Fibroblast of skin of back (primary cell): ENCODE measurements around the gene RNF214.
A peak's percentile ranks its signal among the peaks of the same experiment; 100 is the strongest.
"Not testable (repeated sequence)": the region's sequence is repeated elsewhere in the genome, so short reads cannot be mapped to it uniquely, and the experiment has no call there.

Experiments
- DNase-seq: peaks from one replicate; pipeline ENCODE4 v3.0.0-alpha.2; 2013

The RNF214 gene

GRCh38 chr11:117197516-117198456, 34.7 kb upstream of the RNF214 start:
- peak; percentile 77 for DNase-seq

DNA sequence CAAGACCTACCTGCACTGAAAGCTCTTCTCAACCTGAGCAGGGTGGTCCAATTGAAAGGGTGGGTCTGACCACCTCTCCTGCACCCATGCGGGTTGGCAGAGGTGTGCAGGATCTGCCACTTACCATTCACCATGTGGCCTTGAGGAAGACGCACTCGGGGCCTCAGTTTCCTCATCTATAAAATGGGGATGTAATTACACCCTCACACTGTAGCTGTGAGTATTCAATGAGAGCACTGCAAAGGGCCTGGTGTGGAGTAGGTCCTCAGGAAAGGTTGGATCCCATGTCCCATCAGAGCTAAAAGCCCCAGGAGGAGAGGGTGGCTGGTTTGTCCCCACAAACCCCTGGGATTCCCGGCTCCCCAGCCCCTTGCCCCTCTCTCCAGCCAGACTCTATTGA, 33.9 kb upstream of the RNF214 start:
- no peak for DNase-seq

DNA sequence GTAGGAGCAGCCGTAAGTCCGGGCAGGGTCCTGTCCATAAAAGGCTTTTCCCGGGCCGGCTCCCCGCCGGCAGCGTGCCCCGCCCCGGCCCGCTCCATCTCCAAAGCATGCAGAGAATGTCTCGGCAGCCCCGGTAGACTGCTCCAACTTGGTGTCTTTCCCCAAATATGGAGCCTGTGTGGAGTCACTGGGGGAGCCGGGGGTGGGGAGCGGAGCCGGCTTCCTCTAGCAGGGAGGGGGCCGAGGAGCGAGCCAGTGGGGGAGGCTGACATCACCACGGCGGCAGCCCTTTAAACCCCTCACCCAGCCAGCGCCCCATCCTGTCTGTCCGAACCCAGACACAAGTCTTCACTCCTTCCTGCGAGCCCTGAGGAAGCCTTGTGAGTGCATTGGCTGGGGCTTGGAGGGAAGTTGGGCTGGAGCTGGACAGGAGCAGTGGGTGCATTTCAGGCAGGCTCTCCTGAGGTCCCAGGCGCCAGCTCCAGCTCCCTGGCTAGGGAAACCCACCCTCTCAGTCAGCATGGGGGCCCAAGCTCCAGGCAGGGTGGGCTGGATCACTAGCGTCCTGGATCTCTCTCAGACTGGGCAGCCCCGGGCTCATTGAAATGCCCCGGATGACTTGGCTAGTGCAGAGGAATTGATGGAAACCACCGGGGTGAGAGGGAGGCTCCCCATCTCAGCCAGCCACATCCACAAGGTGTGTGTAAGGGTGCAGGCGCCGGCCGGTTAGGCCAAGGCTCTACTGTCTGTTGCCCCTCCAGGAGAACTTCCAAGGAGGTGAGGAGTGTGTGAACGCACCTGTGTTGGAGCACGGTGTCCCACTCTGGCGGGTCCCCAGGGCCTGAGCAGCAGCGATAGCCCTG, 33.2 kb upstream of the RNF214 start, which contains the start of gene TAGLN:
TSS of gene TAGLN (plus strand) at position 318 of the 863 bp plus-strand sequence. CDS start 3,644 bp downstream, outside the sequence.
- DNase-seq, result peak; percentile 99

- peak; percentile 58 for DNase-seq
Observed at GRCh38 chr11:117199916-117200812, 32.3 kb upstream of the RNF214 start.

- DNase-seq, result peak; percentile 30
Observed at GRCh38 chr11:117200813-117201657, 31.4 kb upstream of the RNF214 start.

GRCh38 chr11:117201658-117202305, 30.7 kb upstream of the RNF214 start:
- peak; percentile 34 for DNase-seq

DNA sequence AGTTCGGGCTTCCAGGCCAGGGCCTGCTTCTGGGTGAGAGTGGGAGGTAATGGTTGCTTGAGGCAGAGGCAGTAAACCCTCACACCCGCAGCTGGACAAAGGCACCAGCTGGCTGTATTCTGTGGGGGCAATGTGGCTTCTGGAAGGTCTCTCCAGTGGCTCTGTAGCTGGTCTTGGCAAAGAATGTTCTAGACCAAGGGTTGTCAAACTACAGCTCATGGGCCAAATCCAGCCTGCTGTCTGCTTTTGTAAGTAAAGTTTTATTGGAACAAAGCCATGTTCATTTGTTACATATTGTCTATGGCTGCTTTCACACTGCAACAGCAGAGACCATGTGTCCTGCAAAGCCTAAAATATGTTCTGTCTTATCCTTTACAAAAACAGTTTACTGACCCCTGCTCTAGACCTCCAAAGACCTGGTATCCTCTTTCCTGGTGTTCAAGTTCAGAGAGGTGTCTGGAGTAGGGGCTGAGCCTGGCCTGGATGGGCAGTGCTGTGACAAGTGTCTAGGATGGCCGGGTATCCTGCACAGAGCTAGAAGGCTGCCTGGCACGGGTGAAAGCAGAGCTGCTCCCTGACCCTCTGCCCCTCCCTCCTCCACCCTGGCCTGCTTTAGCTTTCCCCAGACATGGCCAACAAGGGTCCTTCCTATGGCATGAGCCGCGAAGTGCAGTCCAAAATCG, 29.9 kb upstream of the RNF214 start:
- no peak for DNase-seq

DNA sequence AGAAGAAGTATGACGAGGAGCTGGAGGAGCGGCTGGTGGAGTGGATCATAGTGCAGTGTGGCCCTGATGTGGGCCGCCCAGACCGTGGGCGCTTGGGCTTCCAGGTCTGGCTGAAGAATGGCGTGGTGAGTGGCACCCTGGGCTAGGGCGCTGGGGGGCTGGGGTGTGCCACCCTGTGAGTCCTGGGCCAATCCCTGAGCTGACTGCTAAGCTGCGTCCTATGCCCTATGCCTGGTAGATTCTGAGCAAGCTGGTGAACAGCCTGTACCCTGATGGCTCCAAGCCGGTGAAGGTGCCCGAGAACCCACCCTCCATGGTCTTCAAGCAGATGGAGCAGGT, 29.4 kb upstream of the RNF214 start:
- no peak for DNase-seq

DNA sequence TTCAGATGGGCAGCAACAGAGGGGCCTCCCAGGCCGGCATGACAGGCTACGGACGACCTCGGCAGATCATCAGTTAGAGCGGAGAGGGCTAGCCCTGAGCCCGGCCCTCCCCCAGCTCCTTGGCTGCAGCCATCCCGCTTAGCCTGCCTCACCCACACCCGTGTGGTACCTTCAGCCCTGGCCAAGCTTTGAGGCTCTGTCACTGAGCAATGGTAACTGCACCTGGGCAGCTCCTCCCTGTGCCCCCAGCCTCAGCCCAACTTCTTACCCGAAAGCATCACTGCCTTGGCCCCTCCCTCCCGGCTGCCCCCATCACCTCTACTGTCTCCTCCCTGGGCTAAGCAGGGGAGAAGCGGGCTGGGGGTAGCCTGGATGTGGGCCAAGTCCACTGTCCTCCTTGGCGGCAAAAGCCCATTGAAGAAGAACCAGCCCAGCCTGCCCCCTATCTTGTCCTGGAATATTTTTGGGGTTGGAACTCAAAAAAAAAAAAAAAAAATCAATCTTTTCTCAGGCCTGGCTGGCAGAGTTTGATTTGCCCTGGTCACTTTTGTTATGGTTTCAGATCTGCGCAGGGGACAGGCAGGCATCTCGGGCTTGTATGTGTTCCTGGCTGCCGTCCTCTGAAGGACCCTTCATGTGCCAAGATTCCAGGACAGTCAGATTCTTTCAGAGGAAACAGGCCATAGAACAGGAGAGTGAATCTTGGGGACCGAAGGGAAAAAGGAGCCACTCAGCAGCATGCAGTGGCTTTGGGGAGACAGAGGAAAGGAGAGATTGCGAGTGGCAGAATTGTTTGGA, 28.0 kb upstream of the RNF214 start:
- no peak for DNase-seq

DNA sequence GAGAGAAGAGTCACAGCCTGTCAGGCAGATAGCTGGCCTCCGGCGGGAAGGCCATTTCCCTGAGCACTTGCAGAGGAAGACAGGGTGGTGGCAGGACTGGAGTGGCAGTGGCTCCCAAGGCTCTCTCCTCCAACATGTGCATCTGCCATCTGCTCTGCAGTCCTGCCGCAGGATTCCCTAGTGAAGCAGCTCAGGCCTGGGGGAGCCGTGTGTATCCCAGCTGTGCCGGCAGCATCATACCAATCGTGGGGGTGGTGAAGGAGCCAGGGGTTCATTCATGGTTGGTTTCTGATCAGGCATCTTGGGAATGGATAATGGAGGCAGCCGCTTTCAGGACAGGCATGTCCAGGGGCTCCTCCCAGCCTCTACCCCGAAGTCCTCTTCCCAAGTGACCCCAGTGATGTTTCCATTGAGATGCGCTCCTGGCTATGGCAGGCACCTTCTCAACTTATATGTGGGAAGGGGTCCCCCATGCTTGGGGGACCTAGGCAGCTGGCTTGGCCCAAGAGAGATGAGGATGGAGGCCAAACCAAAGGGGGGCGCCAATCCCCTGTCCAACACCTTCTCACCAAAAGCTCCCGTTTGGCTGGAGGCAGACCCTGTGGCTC, 27.2 kb upstream of the RNF214 start:
- DNase-seq, result no peak

DNA sequence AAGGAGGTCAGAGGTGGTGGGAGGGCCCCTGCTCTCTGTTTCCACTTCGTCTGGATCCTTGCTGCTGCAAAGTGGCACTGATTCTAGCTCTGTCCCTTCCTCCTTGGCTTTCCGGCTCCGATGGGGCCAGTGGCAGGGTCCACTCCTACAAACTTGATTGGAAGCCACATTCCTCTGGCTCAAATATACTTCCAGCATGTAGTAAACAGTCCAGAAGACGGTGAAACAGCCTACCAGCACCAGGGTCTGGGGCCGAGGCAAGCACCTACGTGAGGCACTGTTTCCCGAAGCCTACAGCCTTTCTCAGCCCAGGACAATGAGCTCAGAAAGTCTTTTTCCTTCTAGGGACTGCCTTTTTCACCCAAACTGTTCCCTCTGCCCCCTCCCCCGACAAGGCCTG, 26.4 kb upstream of the RNF214 start:
- DNase-seq, result not testable (repeated sequence)

DNA sequence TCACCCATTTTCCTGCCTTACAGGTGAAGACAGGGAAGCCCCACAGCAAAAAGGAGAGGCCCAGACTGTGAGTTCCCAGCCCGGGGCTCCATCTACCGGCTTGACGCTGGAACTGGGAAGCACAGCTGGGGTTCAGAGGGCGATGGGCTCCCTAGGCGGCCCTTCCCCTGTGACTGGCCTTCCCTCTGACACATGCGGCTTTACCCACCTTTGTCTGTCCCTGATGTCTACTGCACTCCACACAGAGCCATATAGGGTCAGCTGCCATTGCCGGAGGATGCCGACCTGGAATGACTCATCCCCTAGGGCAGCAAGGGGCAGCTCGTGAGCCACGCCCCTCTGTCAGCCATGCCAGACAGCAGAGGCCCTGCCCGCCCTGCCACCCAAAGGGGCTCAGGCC, 25.6 kb upstream of the RNF214 start:
- not testable (repeated sequence) for DNase-seq

DNA sequence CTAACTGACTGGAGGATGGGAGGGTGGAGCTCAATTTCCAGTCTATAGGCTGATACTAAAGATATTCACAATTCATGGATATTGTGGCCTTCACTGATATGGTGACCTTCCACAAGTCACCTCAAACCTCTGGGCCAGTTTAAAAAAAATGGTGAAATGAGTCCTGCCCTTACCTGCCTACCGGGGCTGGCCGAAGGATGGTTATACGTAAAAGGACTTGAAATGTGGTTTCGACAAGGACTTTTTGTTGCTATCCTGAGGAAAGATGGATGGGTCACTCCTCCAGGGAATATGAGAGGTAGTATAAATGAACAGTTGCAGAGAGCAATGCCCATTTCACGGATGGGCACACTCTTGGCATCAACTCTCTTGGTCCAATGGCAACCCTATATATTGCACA, 25.0 kb upstream of the RNF214 start:
- not testable (repeated sequence) for DNase-seq

DNA sequence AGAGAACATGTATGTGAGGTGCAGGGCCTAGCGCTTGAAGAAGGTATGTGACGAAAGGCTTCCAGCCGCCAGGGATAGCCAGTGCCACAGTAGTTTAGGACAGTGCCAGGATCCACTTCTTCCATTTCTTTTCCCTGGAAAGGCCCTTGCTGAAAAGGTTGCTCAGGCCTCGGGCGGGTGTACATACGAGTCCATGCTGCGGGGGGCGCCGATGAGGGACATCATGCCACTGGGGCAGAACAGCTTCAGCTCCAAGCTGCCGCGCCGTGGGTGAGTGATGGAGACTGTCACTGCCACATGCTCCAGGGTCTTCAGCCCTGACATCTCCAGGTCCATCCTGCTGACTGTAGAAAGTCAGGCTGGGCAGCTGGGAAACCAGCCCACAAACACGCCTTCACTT, 23.8 kb upstream of the RNF214 start:
- DNase-seq, result peak; percentile 48

DNA sequence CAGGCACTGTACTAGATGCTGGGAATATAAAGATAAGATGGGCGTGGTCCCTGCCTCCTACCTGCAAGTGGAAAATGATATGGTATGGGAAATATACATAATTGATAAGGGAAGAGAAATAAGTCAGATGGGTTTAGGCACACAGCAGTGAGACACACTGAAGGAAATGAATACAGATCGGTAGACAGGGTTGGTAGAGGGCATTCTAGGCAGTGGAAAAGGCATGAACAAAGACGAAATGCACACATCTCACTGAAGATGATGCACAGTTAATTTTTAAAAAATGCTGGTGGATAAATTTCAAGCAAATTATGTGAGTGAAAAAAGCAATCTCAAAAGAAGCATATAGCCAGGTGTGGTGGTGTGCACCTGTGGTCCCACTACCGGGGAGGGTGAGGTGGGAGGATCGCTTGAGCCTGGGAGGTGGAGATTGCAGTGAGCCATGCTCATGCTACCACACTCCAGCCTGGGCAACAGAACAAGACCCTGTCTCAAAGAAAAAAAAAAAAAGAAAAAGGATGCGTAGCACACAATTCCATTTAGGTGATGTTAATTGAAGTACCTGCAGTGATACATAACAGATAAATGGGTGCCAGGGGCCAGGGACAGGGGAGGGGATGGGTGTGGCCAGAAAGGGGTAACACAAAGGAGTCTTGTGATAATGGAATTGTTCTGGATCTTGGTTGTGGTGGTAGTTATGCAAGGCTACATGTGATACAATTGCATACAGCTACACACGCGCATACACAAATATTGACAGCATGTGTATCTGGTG, 22.9 kb upstream of the RNF214 start:
- peak; percentile 68 for DNase-seq

GRCh38 chr11:117210620-117211019, 21.9 kb upstream of the RNF214 start:
- DNase-seq, result peak; percentile 19

DNA sequence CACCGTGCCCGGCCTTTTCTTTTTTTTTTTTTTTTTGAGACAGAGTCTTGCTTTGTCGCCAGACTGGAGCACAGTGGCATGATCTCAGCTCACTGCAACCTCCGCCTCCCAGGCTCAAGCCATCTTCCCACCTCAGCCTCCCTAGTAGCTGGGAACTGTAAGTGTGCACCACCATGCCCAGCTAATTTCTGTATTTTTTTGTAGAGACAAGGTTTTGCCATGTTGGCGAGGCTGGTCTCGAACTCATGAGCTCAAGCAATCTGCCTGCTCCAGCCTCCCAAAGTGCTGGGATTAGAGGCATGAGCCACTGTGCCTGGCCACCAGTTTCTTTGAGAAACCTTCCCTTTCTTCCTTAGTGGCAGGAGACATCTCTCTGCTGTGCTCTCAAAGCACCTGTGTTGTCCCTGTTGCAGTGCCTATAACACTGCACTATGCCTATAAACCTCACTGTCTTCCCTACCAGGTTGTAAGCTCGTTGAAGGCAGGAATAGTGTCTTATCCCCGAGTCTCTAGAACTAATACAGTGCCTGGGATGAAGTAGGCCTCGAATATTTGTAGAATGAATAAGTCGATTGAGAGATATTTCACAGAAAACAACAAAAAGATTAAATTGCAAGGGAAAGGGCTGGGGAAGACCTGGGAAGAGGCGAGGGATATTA, 19.6 kb upstream of the RNF214 start:
- DNase-seq, result no peak
